Measurements from ENCODE around the gene DACH2.

DACH2 gene

GRCh38 chrX:86747091-86747490, 598.8 kb downstream of the DACH2 start:
- in situ Hi-C loops (cut with HindIII; ENCODE audit: low sequenced_read_pairs): no loop called here

GRCh38 chrX:86805241-86805640, 657.0 kb downstream of the DACH2 start:
- in situ Hi-C loops (cut with HindIII; ENCODE audit: low sequenced_read_pairs): no loop called here

GRCh38 chrX:86806786-86807185, 658.5 kb downstream of the DACH2 start:
- in situ Hi-C loops (cut with HindIII; ENCODE audit: low sequenced_read_pairs): no loop called here

- in situ Hi-C loops (cut with HindIII; ENCODE audit: low sequenced_read_pairs): no loop called here
Measured at GRCh38 chrX:86809651-86810050, 661.4 kb downstream of the DACH2 start.

- in situ Hi-C loops (cut with HindIII; ENCODE audit: low sequenced_read_pairs): no loop called here
Measured at GRCh38 chrX:86829786-86830185, 681.5 kb downstream of the DACH2 start.

- in situ Hi-C loops (cut with HindIII; ENCODE audit: low sequenced_read_pairs): no loop called here
Measured at GRCh38 chrX:86830685-86831084, 682.4 kb downstream of the DACH2 start.

- in situ Hi-C loops (cut with HindIII; ENCODE audit: low sequenced_read_pairs): no loop called here
Measured at GRCh38 chrX:86845101-86845500, 696.9 kb downstream of the DACH2 start.
